Liver (tissue), 9 donors: ENCODE measurements around the gene AGBL4. TPM values are rescaled to one million over a fixed set of nuclear protein-coding genes. Genes with fewer than 3 reads are reported as not detected.
"Not testable (repeated sequence)": the region's sequence is repeated elsewhere in the genome, so short reads cannot be mapped to it uniquely, and the experiment has no call there.

ENCODE experiments used
- DNase-seq: peaks from one replicate; pipeline ENCODE4 v3.0.0-alpha.2; 2017; ENCODE audit warnings: low spot score
- H3K27ac ChIP-seq, 2 donors: one replicate each; pipeline ENCODE4 v1.7.0; 2013; ENCODE audit warnings: inconsistent platforms in 2 of 2, low read length in 2 of 2, control low read depth in 1 of 2, low read depth in 1 of 2, mild to moderate bottlenecking in 1 of 2
- H3K27me3 ChIP-seq, 4 donors: one replicate each; pipeline versions ENCODE4 v1.6.1 to v1.7.0; 2013; ENCODE audit warnings: low read length in 3 of 4, inconsistent platforms in 1 of 4, mild to moderate bottlenecking in 1 of 4, moderate library complexity in 1 of 4; ENCODE audit not compliant: control insufficient read depth in 4 of 4, insufficient read depth in 4 of 4
- H3K36me3 ChIP-seq, 4 donors: one replicate each; pipeline versions ENCODE4 v1.6.1 to v1.7.0; 2013; ENCODE audit warnings: low read length in 3 of 4, mild to moderate bottlenecking in 3 of 4, low read depth in 1 of 4, moderate library complexity in 1 of 4; ENCODE audit not compliant: control insufficient read depth in 4 of 4, insufficient read depth in 3 of 4
- H3K4me1 ChIP-seq, 4 donors: one replicate each; pipeline versions ENCODE4 v1.6.1 to v1.7.0; 2013; ENCODE audit warnings: low read length in 3 of 4, mild to moderate bottlenecking in 3 of 4, moderate library complexity in 1 of 4; ENCODE audit not compliant: control insufficient read depth in 4 of 4, insufficient read depth in 4 of 4
- H3K4me3 ChIP-seq, 3 donors: one replicate each; pipeline versions ENCODE4 v1.6.1 to v1.7.0; 2013; ENCODE audit warnings: low read length in 3 of 3, control low read depth in 1 of 3, low read depth in 1 of 3, mild to moderate bottlenecking in 1 of 3
- H3K9ac ChIP-seq, 2 donors: one replicate each; pipeline ENCODE4 v1.7.0; 2013; ENCODE audit warnings: low read length in 2 of 2, mild to moderate bottlenecking in 2 of 2, moderate library complexity in 2 of 2, control low read depth in 1 of 2, low read depth in 1 of 2
- H3K9me3 ChIP-seq, 4 donors: one replicate each; pipeline versions ENCODE4 v1.6.1 to v1.7.0; 2013; ENCODE audit warnings: low read length in 3 of 4; ENCODE audit not compliant: control insufficient read depth in 4 of 4
- ATF3 ChIP-seq: IDR thresholded peaks from 2 replicates; pipeline ENCODE4 v1.6.1; 2016; ENCODE audit warnings: antibody characterized with exemption
- CTCF ChIP-seq: fragments of 150-350 bp; IDR thresholded peaks from 2 replicates; pipeline ENCODE4 v1.5.1; 2017; ENCODE audit warnings: improper control_type of control experiment, low read depth, low read length; ENCODE audit not compliant: missing input control
- EGR1 ChIP-seq, 2 donors: IDR thresholded peaks; 2 replicates each; pipeline ENCODE4 v1.6.1; 2016 to 2018; ENCODE audit warnings: antibody characterized with exemption in 2 of 2, low read depth in 2 of 2
- FOXA1 ChIP-seq: IDR thresholded peaks from 2 replicates; pipeline ENCODE4 v1.6.1; 2016; ENCODE audit warnings: antibody characterized with exemption
- FOXA2 ChIP-seq: IDR thresholded peaks from 2 replicates; pipeline ENCODE4 v1.6.1; 2016; ENCODE audit warnings: antibody characterized with exemption
- GABPA ChIP-seq, 2 donors: IDR thresholded peaks in 1 of 2; conservative IDR thresholded peaks in 1 of 2; 2 replicates each; pipeline ENCODE4 v1.6.1; 2016; ENCODE audit warnings: antibody characterized with exemption in 2 of 2, mild to moderate bottlenecking in 1 of 2, moderate library complexity in 1 of 2
- HNF4A ChIP-seq, 2 donors: conservative IDR thresholded peaks; 2 replicates each; pipeline ENCODE4 v1.6.1; 2016; ENCODE audit warnings: antibody characterized with exemption in 2 of 2, mild to moderate bottlenecking in 2 of 2
- HNF4G ChIP-seq: IDR thresholded peaks from 2 replicates; pipeline ENCODE4 v1.6.1; 2016; ENCODE audit warnings: antibody characterized with exemption
- JUND ChIP-seq, 2 donors: IDR thresholded peaks; 2 replicates each; pipeline ENCODE4 v1.6.1; 2016; ENCODE audit warnings: antibody characterized with exemption in 2 of 2
- MAX ChIP-seq: IDR thresholded peaks from 2 replicates; pipeline ENCODE4 v1.6.1; 2016; ENCODE audit warnings: antibody characterized with exemption
- NR2F2 ChIP-seq: IDR thresholded peaks from 2 replicates; pipeline ENCODE4 v1.6.1; 2016; ENCODE audit warnings: antibody characterized with exemption
- RAD21 ChIP-seq, 2 donors: IDR thresholded peaks; 2 replicates each; pipeline ENCODE4 v1.6.1; 2016; ENCODE audit warnings: antibody characterized with exemption in 2 of 2, mild to moderate bottlenecking in 2 of 2
- RXRA ChIP-seq, 2 donors: IDR thresholded peaks; 2 replicates each; pipeline ENCODE4 v1.6.1; 2017 to 2018; ENCODE audit warnings: antibody characterized with exemption in 2 of 2, mild to moderate bottlenecking in 1 of 2
- SP1 ChIP-seq: IDR thresholded peaks from 2 replicates; pipeline ENCODE4 v1.6.1; 2018; ENCODE audit warnings: antibody characterized with exemption, mild to moderate bottlenecking
- YY1 ChIP-seq: IDR thresholded peaks from 2 replicates; pipeline ENCODE4 v1.6.1; 2016; ENCODE audit warnings: antibody characterized with exemption, mild to moderate bottlenecking
- ZBTB33 ChIP-seq: IDR thresholded peaks from 2 replicates; pipeline ENCODE4 v1.6.1; 2016; ENCODE audit warnings: antibody characterized with exemption
- WGBS: extraction: QIAGEN DNeasy Blood & Tissue Kit; methylation state at CpG from one replicate; pipeline ENCODE4 v1.1.7; 2013; 5-methylcytosine and 5-hydroxymethylcytosine counted together
- polyA plus RNA-seq, 2 donors: library from polyadenylated mRNA; stranded (reverse) in 1 of 2; unstranded in 1 of 2; fragments of 200-250 nt in 1 of 2; fragments of >200 nt in 1 of 2; fragmentation: Nextera tagmentation in 1 of 2; extraction: Ambion mirVana in 1 of 2; gene quantifications; one replicate each; pipeline versions ENCODE4 v1.2.1 to v1.2.3, GENCODE V29; 2013 to 2015
- total RNA-seq, 2 donors: library from RNA; depleted of rRNA; stranded (reverse); fragments of >200 nt; gene quantifications; one replicate each; pipeline ENCODE4 v1.2.3, GENCODE V29; 2014
- donor health status: healthy.
- donor health status: healthy.
- donor health status: healthy.
- donor health status: healthy.
- donor health status: healthy.

The AGBL4 gene
- total and polyA plus RNA-seq, 4 donors: 0.75 to 0.76 TPM; not detected in 2

- Histone ChIP-seq H3K4me1 (peaks cover 0 to 3% (median 0%) of the 10 kb centered on the region in 4 donors), H3K36me3 (no peaks in the 10 kb centered on the region), H3K9ac (no peak overlapping the region), H3K4me3 (no peak overlapping the region), H3K27ac (no peak overlapping the region), H3K27me3 (no peaks in the 10 kb centered on the region), H3K9me3 (no peaks in the 10 kb centered on the region)
- TF ChIP-seq GABPA (IDR thresholded peaks at IDR 0.05 in 1 of 2, conservative IDR thresholded peaks at IDR 0.05 in 1 of 2): no peak
- TF ChIP-seq FOXA2: no peak
- no peak for TF ChIP-seq MAX
- no peak for TF ChIP-seq HNF4A (conservative IDR thresholded peaks at IDR 0.05)
- no peak for TF ChIP-seq NR2F2
- no peak for TF ChIP-seq JUND (IDR thresholded peaks at IDR 0.05)
- no peak for TF ChIP-seq ATF3
- TF ChIP-seq EGR1 (IDR thresholded peaks at IDR 0.05; ENCODE audit: low read depth in 2 of 2): no peak
- no peak for TF ChIP-seq CTCF
- no peak for TF ChIP-seq SP1
- no peak for TF ChIP-seq HNF4G
- DNase-seq: no peak
These were observed 1010.7 kb downstream of the AGBL4 start for GRCh38 chr1:49013079-49013478.

GRCh38 chr1:49002981-49003380 is 1020.8 kb downstream of the AGBL4 start:
- H3K9ac ChIP-seq, DNase-seq, H3K4me1 ChIP-seq, H3K9me3 ChIP-seq, H3K27me3 ChIP-seq, H3K27ac ChIP-seq, H3K4me3 ChIP-seq, H3K36me3 ChIP-seq: not testable (repeated sequence)
- 93% methylated on average over 10 of the region's 10 CpGs for WGBS

- H3K27ac ChIP-seq: no peak overlapping the region
- no peaks in the 10 kb centered on the region for H3K4me1 ChIP-seq
- no peak overlapping the region for H3K4me3 ChIP-seq
- no peaks in the 10 kb centered on the region for H3K27me3 ChIP-seq
- no peak for DNase-seq
- no peaks in the 10 kb centered on the region for H3K36me3 ChIP-seq
- 60% methylated on average over 3 of the region's 3 CpGs for WGBS
- no peaks in the 10 kb centered on the region for H3K9me3 ChIP-seq
- no peak overlapping the region for H3K9ac ChIP-seq
- TF ChIP-seq HNF4A (conservative IDR thresholded peaks at IDR 0.05) (no peak), SP1 (no peak), JUND (IDR thresholded peaks at IDR 0.05) (no peak), FOXA1 (no peak), HNF4G (no peak), YY1 (no peak), FOXA2 (no peak), NR2F2 (no peak), ATF3 (no peak), RXRA (IDR thresholded peaks at IDR 0.05) (no peak), ZBTB33 (no peak), GABPA (IDR thresholded peaks at IDR 0.05 in 1 of 2, conservative IDR thresholded peaks at IDR 0.05 in 1 of 2) (no peak), EGR1 (IDR thresholded peaks at IDR 0.05; ENCODE audit: low read depth in 2 of 2) (no peak), RAD21 (IDR thresholded peaks at IDR 0.05) (no peak), MAX (no peak), CTCF (no peak)
These were observed 1024.4 kb downstream of the AGBL4 start for GRCh38 chr1:48999321-48999720.
